Measurements from ENCODE around the gene FAM47C.
"Not testable (repeated sequence)": the region's sequence is repeated elsewhere in the genome, so short reads cannot be mapped to it uniquely, and the experiment has no call there.

FAM47C gene

GRCh38 chrX:37034260-37034659, 26.1 kb downstream of the FAM47C start:
- H3K9me3 ChIP-seq (ENCODE audit: low read length); H3K27me3 ChIP-seq (ENCODE audit: insufficient read depth, low read length); H2AFZ ChIP-seq (ENCODE audit: low read depth, low read length); H3K4me1 ChIP-seq (ENCODE audit: insufficient read depth, low read length); H3K36me3 ChIP-seq (ENCODE audit: insufficient read depth, low read length); H3K4me3 ChIP-seq (ENCODE audit: low read length): not testable (repeated sequence)

- not testable (repeated sequence) for H3K4me1 ChIP-seq (ENCODE audit: insufficient read depth, low read length)
Observed at GRCh38 chrX:37036674-37037220, 28.6 kb downstream of the FAM47C start.

DNA sequence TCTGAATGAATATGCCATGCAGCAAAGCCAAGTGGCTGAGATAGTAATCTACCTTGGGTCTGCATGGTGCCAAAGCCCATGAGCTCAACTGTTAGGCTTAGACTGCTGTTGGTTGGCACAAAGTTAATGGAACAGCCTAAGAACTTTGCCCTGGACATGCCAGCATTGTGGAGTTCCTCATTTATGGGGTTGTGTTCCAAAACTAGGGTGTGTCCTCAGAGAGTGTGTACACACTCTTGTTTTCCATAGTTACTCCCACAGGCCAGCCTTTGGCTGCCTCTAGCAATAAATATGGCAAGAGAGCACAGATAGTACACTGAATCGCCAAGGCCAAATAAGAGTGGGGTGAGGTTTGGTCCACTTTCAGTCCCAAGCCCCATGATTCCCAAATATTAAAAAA, 30.6 kb downstream of the FAM47C start:
- H3K9me3 ChIP-seq (ENCODE audit: low read length); H3K36me3 ChIP-seq (ENCODE audit: insufficient read depth, low read length); H2AFZ ChIP-seq (ENCODE audit: low read depth, low read length); H3K4me3 ChIP-seq (ENCODE audit: low read length); H3K27me3 ChIP-seq (ENCODE audit: insufficient read depth, low read length); H3K4me1 ChIP-seq (ENCODE audit: insufficient read depth, low read length): not testable (repeated sequence)

More at GRCh38 chrX:37036674-37037220, 28.6 kb downstream of the FAM47C start:
- not testable (repeated sequence) for H3K36me3 ChIP-seq (ENCODE audit: insufficient read depth, low read length); H3K4me3 ChIP-seq (ENCODE audit: low read length); H3K27me3 ChIP-seq (ENCODE audit: insufficient read depth, low read length); H3K9me3 ChIP-seq (ENCODE audit: low read length); H2AFZ ChIP-seq (ENCODE audit: low read depth, low read length)

GRCh38 chrX:37042956-37043885, 35.1 kb downstream of the FAM47C start:
- not testable (repeated sequence) for H3K36me3 ChIP-seq (ENCODE audit: insufficient read depth, low read length); H3K4me3 ChIP-seq (ENCODE audit: low read length); H3K27me3 ChIP-seq (ENCODE audit: insufficient read depth, low read length); H2AFZ ChIP-seq (ENCODE audit: low read depth, low read length); H3K4me1 ChIP-seq (ENCODE audit: insufficient read depth, low read length); H3K9me3 ChIP-seq (ENCODE audit: low read length)

DNA sequence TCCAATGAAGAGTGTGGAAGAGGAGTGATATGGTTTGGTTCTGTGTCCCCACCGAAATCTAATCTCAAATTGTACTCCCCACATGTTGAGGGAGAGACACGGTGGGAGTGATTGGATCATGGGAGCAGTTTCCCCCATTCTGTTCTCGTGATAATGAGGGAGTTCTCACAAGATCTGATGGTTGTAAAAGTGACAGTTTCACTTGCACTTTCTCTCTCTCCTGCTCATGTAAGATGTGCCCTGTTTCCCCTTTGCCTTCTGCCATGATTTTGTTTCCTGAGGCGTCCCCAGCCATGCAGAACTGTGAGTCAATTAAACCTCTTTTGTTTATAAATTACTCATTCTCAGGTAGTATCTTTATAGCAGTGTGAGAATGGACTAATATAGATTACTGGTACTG, 39.6 kb downstream of the FAM47C start:
- Histone ChIP-seq H3K36me3 (ENCODE audit: insufficient read depth, low read length) (no peaks in the 10 kb centered on the region), H3K9me3 (ENCODE audit: low read length) (no peaks in the 10 kb centered on the region), H3K27me3 (ENCODE audit: insufficient read depth, low read length) (no peaks in the 10 kb centered on the region), H2AFZ (ENCODE audit: low read depth, low read length) (no peak overlapping the region), H3K4me3 (ENCODE audit: low read length) (no peak overlapping the region), H3K4me1 (ENCODE audit: insufficient read depth, low read length) (no peaks in the 10 kb centered on the region)

DNA sequence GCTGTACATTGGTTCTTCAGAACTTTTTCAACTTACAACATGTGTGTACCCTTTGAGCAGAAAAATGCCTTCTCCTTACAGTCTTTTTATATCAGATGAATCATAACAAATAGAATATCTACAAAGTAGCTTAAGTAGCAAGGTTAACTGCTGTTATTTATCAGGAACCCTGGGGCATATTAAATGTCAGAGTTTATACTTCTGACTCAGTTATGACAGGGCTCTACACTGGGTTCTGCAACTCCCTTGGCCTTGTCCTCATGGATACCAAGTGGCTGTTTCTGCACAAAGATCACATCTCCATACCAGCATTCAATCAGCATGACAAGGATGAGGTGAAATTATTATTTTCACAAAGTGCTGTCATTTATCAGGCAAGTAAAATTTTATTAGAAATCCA, 49.4 kb downstream of the FAM47C start:
- not testable (repeated sequence) for H3K9me3 ChIP-seq (ENCODE audit: low read length); H3K4me1 ChIP-seq (ENCODE audit: insufficient read depth, low read length); H3K4me3 ChIP-seq (ENCODE audit: low read length); H2AFZ ChIP-seq (ENCODE audit: low read depth, low read length); H3K27me3 ChIP-seq (ENCODE audit: insufficient read depth, low read length); H3K36me3 ChIP-seq (ENCODE audit: insufficient read depth, low read length)

- Histone ChIP-seq H3K27me3 (ENCODE audit: insufficient read depth, low read length) (no peaks in the 10 kb centered on the region), H3K9me3 (ENCODE audit: low read length) (no peaks in the 10 kb centered on the region)
Observed at GRCh38 chrX:37060999-37061398, 52.8 kb downstream of the FAM47C start.

More at GRCh38 chrX:37060999-37061398, 52.8 kb downstream of the FAM47C start:
- H2AFZ ChIP-seq (ENCODE audit: low read depth, low read length) = no peak overlapping the region
- no peak overlapping the region for H3K4me3 ChIP-seq (ENCODE audit: low read length)
- no peaks in the 10 kb centered on the region for H3K4me1 ChIP-seq (ENCODE audit: insufficient read depth, low read length)
- H3K36me3 ChIP-seq (ENCODE audit: insufficient read depth, low read length) = no peaks in the 10 kb centered on the region
